GM19395 (cell line): ENCODE measurements around the gene SEL1L.
"Not testable (repeated sequence)": the region's sequence is repeated elsewhere in the genome, so short reads cannot be mapped to it uniquely, and the experiment has no call there.

ENCODE experiments used
- ATAC-seq: cut with Tn5 transposase; IDR thresholded peaks from one replicate; pipeline ENCODE4 v1.9.1; 2021; ENCODE audit warnings: mild to moderate bottlenecking, moderate library complexity; ENCODE audit not compliant: unreplicated experiment

The SEL1L gene

DNA sequence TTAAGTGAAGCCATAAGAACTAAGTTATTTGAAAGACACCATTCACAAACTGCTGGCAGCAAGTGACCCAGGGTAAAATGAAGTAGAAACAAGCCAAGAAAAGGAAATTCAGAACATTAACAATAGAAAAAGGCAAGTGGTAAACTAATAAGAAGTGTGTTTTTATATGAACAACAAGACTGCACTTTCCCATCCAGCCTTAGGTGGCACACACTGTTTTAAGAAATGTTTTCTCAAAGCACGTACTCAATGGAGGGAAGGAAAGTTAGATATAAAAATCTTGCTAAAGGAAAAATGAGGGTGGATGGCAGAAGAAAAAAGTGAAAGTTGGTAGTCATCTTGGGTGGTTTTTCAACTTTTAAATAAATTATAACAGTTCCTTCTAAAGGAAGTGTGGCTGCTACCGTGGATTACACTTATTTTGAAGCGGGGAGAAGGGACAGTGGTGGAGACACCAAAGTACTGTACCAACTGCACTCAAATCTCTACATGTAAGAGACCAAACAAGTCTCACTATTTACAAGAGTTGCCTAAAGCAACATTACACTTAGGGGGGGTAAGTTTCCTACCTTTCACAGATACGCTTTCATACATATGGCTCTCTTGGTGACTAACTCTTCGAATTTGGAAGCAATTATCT is 58.8 kb downstream of the SEL1L start:
- no peak for ATAC-seq

DNA sequence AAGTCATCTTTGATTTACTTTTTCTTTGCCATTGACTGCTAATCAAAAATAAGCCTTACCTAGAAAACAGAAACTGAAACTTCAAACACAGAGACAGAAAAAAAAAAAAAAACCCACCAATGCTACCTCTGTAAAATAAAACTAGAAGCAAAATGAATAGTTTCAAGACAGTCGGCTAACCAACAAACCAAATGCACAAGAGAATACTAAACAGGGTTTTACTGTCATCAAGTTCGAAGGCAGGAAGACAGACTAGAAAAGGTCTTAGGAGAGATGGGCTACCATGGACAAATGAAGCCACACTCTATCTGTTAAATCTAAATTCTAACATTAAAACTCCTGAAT is 59.5 kb downstream of the SEL1L start:
- ATAC-seq: peak; percentile 63

- ATAC-seq: peak; percentile 30
Measured at GRCh38 chr14:81473456-81474147, 60.1 kb downstream of the SEL1L start.

GRCh38 chr14:81472096-81472800 is 61.4 kb downstream of the SEL1L start:
- no peak for ATAC-seq

DNA sequence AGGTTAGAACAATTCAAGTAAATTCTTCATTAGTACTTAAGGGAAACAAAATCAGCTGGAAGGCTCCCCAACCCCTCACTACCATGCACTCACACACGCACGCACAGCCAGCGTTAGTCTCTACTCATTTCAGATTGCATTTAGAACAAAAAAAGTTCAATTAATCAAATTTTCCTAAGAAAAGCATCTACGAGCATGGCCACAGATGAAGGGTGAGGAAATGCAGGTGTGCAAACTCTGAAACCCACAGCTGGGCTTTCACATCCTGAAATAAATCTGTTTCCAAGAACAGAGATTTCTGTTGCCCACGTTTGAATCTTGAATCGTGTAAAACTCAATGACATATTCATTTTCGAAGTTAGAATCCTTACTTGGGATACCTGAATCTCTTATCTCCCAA is 62.6 kb downstream of the SEL1L start:
- ATAC-seq: peak; percentile 37

DNA sequence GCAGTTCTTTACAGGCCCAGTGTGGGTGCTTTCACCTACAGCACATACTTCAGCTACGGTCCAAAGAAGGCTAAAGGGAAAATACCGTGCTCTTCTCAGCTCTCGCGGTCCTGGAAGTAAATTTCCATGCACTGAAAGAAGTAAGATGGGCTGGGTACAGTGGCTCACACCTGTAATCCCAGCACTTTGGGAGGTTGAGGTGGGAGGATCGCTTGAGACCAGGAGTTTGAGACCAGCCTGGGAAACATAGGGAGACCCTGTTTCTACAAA is 63.2 kb downstream of the SEL1L start:
- ATAC-seq: peak; percentile 40

- ATAC-seq: no peak
Measured at GRCh38 chr14:81466854-81467253, 66.8 kb downstream of the SEL1L start.

DNA sequence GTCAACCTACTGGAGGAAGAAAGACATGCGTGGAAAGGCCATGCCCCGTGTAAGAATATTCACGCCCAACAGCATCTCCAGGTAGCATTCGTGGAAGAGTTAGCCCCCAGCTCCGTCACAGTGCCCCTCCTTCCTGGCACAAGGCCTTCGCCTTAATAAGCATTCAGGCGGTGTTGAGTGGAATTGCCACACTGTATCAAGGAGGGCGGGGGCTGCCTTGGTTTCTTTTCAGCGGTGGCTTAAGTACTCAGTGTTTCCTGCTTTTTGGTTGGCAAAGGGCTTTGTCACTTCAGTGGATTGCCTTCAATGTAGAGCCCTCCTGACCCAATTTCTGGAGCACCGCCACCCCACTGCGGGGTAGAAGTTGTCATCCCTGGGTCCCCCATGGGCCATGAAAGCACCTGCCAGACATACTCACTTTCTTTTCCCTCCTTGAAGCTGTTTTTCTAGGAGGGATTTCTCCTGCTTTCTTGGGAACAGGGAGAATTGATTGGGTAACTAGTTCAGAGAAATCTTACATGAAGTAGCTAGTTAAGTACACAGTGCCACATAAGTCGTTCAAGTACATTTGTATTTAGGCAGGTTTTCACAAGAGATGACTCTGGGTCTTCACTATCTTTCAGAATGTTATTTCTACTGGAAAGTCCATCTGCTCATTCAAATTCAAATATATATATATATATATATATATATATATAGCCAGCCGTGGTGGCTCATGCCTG is 68.0 kb downstream of the SEL1L start:
- ATAC-seq: no peak

- ATAC-seq: peak; percentile 26
Measured at GRCh38 chr14:81465003-81465392, 68.7 kb downstream of the SEL1L start.

- ATAC-seq: peak; percentile 83
Measured at GRCh38 chr14:81464253-81465002, 69.2 kb downstream of the SEL1L start.

DNA sequence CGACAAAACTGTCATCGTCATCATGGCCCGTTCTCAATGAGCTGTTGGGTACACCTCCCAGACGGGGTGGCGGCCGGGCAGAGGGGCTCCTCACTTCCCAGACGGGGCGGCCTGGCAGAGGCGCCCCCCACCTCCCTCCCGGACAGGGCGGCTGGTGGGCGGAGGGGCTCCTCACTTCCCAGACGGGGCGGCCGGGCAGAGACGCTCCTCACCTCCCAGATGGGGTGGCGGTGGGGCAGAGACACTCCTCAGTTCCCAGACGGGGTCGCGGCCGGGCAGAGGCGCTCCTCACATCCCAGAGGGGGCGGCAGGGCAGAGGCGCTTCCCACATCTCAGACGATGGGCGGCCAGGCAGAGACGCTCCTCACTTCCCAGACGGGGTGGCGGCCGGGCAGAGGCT is 71.3 kb downstream of the SEL1L start:
- ATAC-seq: not testable (repeated sequence)

DNA sequence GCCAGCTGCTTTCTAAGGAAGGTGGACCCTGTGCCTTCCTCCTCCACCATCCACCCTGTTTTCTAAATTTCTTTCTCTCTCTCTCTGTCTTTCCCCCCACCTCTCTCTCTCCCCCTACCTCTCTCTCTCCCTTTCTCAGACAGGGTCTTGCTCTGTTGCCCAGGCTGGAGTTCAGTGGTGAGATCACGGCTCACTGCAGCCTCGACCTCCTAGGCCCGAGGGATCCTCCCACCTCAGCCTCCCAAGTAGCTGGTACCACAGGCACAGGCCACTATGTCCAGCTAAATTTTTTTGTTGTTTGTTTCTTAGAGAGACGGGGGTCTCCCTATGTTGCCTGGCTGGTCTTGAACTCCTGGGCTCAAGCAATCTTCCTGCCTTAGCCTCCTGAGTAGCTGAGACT is 73.7 kb downstream of the SEL1L start:
- no peak for ATAC-seq

GRCh38 chr14:81458352-81458751 is 75.3 kb downstream of the SEL1L start:
- ATAC-seq: no peak

GRCh38 chr14:81455390-81455789 is 78.3 kb downstream of the SEL1L start:
- ATAC-seq: peak; percentile 31

DNA sequence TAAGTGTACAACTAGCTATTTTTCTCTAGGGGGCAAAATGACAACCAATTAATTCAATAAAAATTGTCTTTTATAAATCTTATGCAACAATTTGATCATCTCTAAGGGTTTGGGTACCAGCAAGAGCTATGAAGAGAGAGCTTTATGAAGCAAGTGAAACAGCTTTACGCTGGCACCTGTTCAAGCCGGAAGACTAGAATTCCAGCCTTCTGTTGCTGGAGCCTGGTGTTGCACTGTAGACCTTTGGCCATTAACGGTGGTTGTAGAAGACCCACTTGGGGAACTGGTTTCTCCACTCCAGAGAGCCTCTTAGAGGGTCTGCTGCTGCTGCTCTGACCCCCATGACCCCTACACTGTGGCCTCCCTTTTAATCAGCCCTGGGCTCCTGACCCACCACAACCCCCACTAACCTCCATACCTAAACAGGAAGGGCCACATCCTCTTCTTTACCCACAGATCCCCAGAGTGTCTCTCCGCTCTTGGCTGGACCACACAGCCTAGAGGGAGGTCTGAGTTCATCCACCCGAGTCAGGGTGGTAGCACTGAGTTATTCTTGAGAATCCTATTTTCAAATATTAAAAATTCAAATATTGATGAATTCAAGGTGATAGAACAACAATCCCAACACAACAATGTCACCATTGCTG is 79.0 kb downstream of the SEL1L start:
- peak; percentile 78 for ATAC-seq

- ATAC-seq: peak; percentile 75
Measured at GRCh38 chr14:81453166-81453766, 80.4 kb downstream of the SEL1L start.

GRCh38 chr14:81452341-81453133 is 81.1 kb downstream of the SEL1L start:
- no peak for ATAC-seq

DNA sequence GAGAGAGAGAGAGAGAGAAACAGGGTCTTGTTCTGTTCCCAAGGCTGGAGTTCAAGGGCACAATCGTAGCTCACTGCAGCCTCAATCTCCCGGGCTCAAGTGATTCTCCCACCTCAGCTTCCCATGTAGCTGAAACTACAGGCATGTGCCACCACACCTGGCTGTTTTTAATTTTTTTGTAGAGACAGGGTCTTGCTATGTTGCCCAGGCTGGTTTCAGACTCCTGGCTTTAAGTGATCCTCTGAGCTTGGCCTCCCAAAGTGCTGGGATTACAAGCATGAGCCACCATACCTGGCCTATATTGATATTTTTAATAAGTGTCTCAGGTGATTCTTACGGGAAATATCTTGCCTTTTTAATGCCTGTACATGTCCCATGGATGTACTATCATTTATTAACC is 82.7 kb downstream of the SEL1L start:
- no peak for ATAC-seq

GRCh38 chr14:81450100-81450531 is 83.5 kb downstream of the SEL1L start:
- no peak for ATAC-seq
